Tibial artery (tissue), 4 donors: ENCODE measurements around the gene RABGAP1L.

ENCODE experiments used
- DNase-seq, 2 donors: peaks; one replicate each; pipeline ENCODE4 v3.0.0-alpha.2; 2019
- H3K27ac ChIP-seq, 2 donors: fragments of 200-600 bp; sonication (generic) in 1 of 2; 1 replicate in 1 of 2; 2 replicates in 1 of 2; pipeline ENCODE4 v1.5.1; 2018 to 2019; ENCODE audit warnings: mild to moderate bottlenecking in 1 of 2
- H3K27me3 ChIP-seq, 2 donors: fragments of 200-600 bp; sonication (generic) in 1 of 2; one replicate each; pipeline versions ENCODE4 v1.5.1 to v1.6.0; 2016 to 2019
- H3K36me3 ChIP-seq, 3 donors: fragments of 200-600 bp; sonication (generic) in 2 of 3; one replicate each; pipeline ENCODE4 v1.5.1; 2016 to 2019; ENCODE audit warnings: mild to moderate bottlenecking in 2 of 3
- H3K4me1 ChIP-seq, 4 donors: fragments of 200-600 bp; sonication (generic) in 2 of 4; 1 replicate in 3 of 4; 2 replicates in 1 of 4; pipeline ENCODE4 v1.5.1; 2016 to 2019
- H3K4me3 ChIP-seq, 2 donors: fragments of 200-600 bp; sonication (generic) in 1 of 2; 1 replicate in 1 of 2; 2 replicates in 1 of 2; pipeline ENCODE4 v1.5.1; 2018 to 2019; ENCODE audit warnings: mild to moderate bottlenecking in 2 of 2
- H3K9me3 ChIP-seq, 3 donors: fragments of 200-600 bp; sonication (generic) in 1 of 3; one replicate each; pipeline ENCODE4 v1.5.1; 2016 to 2019
- CTCF ChIP-seq, 2 experiments: fragments of 200-600 bp in 1 of 2; fragments of 450-650 bp in 1 of 2; IDR thresholded peaks; one replicate each; pipeline ENCODE4 v1.5.1; 2017 to 2019; ENCODE audit warnings: antibody characterized with exemption in 2 of 2, mild to moderate bottlenecking in 1 of 2, moderate library complexity in 1 of 2
- intact Hi-C: fragments of 100-400 bp; cut with DNase I; formaldehyde crosslinking; loops from one replicate; pipeline ENCODE4 v1.15.0; 2023; ENCODE audit warnings: low total_unique reads

Gene RABGAP1L

GRCh38 chr1:174744886-174745285 is 585.6 kb downstream of the RABGAP1L start:
- TF ChIP-seq CTCF (IDR thresholded peaks at IDR 0.05), result no peak
- no peaks in the 10 kb centered on the region for H3K27me3 ChIP-seq
- H3K4me1 ChIP-seq, result no peaks in the 10 kb centered on the region
- H3K36me3 ChIP-seq, result no peaks in the 10 kb centered on the region
- intact Hi-C loops, result loop anchor here (5.0 kb wide), 1 partner anchor 483 kb away; no protein-coding TSS in a partner anchor
- no peak for DNase-seq
- H3K27ac ChIP-seq, result no peak overlapping the region
- H3K9me3 ChIP-seq, result no peaks in the 10 kb centered on the region
- H3K4me3 ChIP-seq, result no peak overlapping the region

- H3K27me3 ChIP-seq, result no peaks in the 10 kb centered on the region
- H3K4me1 ChIP-seq, result no peaks in the 10 kb centered on the region
- no peaks in the 10 kb centered on the region for H3K9me3 ChIP-seq
- intact Hi-C loops, result no loop called here
- H3K36me3 ChIP-seq, result no peaks in the 10 kb centered on the region
- no peak overlapping the region for H3K27ac ChIP-seq
- DNase-seq, result no peak
- TF ChIP-seq CTCF (IDR thresholded peaks at IDR 0.05), result no peak
- H3K4me3 ChIP-seq, result no peak overlapping the region
Observed at GRCh38 chr1:174746024-174746808, 586.9 kb downstream of the RABGAP1L start.

- DNase-seq, result no peak
- no peak for TF ChIP-seq CTCF (IDR thresholded peaks at IDR 0.05)
- intact Hi-C loops, result no loop called here
- H3K4me1 ChIP-seq, result no peaks in the 10 kb centered on the region
- H3K9me3 ChIP-seq, result no peaks in the 10 kb centered on the region
- H3K27me3 ChIP-seq, result no peaks in the 10 kb centered on the region
- no peak overlapping the region for H3K27ac ChIP-seq
- H3K4me3 ChIP-seq, result no peak overlapping the region
- no peaks in the 10 kb centered on the region for H3K36me3 ChIP-seq
Observed at GRCh38 chr1:174747613-174748012, 588.3 kb downstream of the RABGAP1L start.

- Histone ChIP-seq H3K27me3 (no peaks in the 10 kb centered on the region), H3K27ac (no peak overlapping the region), H3K9me3 (no peaks in the 10 kb centered on the region), H3K36me3 (no peaks in the 10 kb centered on the region), H3K4me3 (no peak overlapping the region), H3K4me1 (no peaks in the 10 kb centered on the region)
- DNase-seq, result no peak
- intact Hi-C loops, result no loop called here
- no peak for TF ChIP-seq CTCF (IDR thresholded peaks at IDR 0.05)
Observed at GRCh38 chr1:174748586-174748985, 589.3 kb downstream of the RABGAP1L start.

- intact Hi-C loops, result no loop called here
- Histone ChIP-seq H3K27ac (no peak overlapping the region), H3K4me1 (no peaks in the 10 kb centered on the region), H3K27me3 (no peaks in the 10 kb centered on the region), H3K4me3 (no peak overlapping the region), H3K9me3 (no peaks in the 10 kb centered on the region), H3K36me3 (no peaks in the 10 kb centered on the region)
- TF ChIP-seq CTCF (IDR thresholded peaks at IDR 0.05), result no peak
- no peak for DNase-seq
Observed at GRCh38 chr1:174753131-174753530, 593.8 kb downstream of the RABGAP1L start.
